ENCODE results near the gene TECPR1. TPM values are rescaled to one million over a fixed set of nuclear protein-coding genes. Genes with fewer than 3 reads are reported as not detected.

TECPR1 gene
- total RNA-seq, 2 donors from 2014 or later = 31.4 to 62.7 TPM

DNA sequence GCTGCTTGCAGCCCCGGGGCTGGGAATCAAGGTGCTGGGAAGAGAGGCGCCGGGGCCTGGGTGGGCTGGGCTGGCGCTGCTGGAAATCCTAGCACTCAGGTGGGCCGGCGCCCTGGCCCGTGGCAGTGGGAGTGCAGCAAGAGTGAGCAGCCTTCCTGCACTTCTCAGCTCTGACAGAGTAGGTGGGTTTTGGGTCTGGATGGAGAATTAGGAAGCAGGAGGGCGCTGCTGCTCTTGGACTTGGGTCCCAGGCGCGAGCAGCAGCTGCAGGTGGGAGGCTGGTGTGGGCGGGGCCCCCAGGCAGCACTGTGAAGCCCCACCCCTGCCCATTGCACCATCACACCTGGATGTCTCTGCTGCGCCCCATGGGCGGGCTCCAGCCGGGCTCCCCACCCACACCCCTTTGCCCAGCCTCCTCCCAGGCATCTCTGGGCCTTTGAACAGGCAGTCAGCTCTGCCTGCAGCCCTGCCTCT lies 35.5 kb upstream of the TECPR1 start:
- H3K27ac ChIP-seq = peak overlapping the region; percentile 93 to 99
- H3K36me3 ChIP-seq = peaks cover under 1 to 8% of the 10 kb centered on the region in 2 donors
- H3K4me1 ChIP-seq (replicated peaks) = peaks cover 36% of the 10 kb centered on the region
- no peak overlapping the region for H3K4me3 ChIP-seq
- intact Hi-C loops (cut with DNase I) = loop anchor here (5.0 kb wide), 2 partner anchors 35 to 115 kb away; partner anchors contain the start of genes BAIAP2L1 and TECPR1
- TF ChIP-seq POLR2AphosphoS5 (IDR thresholded peaks at IDR 0.05) (peak; percentile 9), POLR2A (IDR thresholded peaks at IDR 0.05) (no peak)
- DNase-seq (ENCODE audit: low spot score) = peak; percentile 66
- WGBS = 57% methylated on average over 12 of the region's 14 CpGs
- H3K9me3 ChIP-seq = no peaks in the 10 kb centered on the region
- no peaks in the 10 kb centered on the region for H3K27me3 ChIP-seq (replicated peaks; ENCODE audit: insufficient read depth)

DNA sequence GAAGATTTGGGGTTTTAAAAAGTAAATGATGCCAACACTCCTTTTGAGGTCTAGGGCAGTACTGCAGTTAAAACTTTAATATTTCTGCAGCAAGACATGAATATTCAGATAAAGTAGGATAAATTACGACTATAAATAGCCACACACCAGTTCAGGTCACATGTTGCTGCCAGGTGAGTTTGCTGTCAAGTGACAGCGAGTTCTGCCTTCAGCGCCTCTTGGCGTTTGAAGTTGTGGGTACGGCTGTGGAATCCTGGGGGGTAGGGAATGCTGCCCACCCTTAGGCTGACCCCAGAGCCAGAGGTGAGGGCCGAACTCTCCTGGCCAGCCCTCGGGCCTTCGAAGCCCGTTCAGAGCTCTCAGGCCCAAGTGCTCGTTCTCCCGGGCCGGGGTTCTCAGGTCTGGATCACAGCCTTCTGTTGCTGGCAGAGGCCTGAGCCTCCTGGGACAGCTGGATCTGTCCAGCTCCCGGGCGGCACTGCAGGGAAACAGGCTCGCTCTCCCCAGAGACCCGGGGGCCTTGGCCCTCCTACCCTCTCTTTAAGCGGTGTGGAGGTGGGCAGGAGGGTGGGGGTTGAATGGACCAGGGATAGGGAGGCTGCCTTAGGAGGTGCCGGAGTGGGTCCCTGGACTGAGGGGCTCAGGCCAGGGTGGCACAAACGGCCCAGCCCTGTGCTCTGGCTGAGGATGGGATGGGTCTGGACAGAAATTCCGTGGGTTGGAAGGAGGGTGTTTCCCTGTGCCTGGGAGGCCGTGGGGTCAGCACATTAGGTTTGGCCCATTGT lies 34.9 kb upstream of the TECPR1 start:
- intact Hi-C loops (cut with DNase I) = loop anchor here (5.0 kb wide), 2 partner anchors 35 to 115 kb away; partner anchors contain the start of genes BAIAP2L1 and TECPR1
- no peaks in the 10 kb centered on the region for H3K27me3 ChIP-seq (replicated peaks; ENCODE audit: insufficient read depth)
- peak overlapping the region; percentile 93 to 99 for H3K27ac ChIP-seq
- WGBS = 50% methylated on average over 21 of the region's 21 CpGs
- no peak overlapping the region for H3K4me3 ChIP-seq
- TF ChIP-seq POLR2A (IDR thresholded peaks at IDR 0.05) = no peak
- no peak for TF ChIP-seq POLR2AphosphoS5 (IDR thresholded peaks at IDR 0.05)
- TF ChIP-seq, protein P1, sequence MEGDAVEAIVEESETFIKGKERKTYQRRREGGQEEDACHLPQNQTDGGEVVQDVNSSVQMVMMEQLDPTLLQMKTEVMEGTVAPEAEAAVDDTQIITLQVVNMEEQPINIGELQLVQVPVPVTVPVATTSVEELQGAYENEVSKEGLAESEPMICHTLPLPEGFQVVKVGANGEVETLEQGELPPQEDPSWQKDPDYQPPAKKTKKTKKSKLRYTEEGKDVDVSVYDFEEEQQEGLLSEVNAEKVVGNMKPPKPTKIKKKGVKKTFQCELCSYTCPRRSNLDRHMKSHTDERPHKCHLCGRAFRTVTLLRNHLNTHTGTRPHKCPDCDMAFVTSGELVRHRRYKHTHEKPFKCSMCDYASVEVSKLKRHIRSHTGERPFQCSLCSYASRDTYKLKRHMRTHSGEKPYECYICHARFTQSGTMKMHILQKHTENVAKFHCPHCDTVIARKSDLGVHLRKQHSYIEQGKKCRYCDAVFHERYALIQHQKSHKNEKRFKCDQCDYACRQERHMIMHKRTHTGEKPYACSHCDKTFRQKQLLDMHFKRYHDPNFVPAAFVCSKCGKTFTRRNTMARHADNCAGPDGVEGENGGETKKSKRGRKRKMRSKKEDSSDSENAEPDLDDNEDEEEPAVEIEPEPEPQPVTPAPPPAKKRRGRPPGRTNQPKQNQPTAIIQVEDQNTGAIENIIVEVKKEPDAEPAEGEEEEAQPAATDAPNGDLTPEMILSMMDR (IDR thresholded peaks at IDR 0.05) = no peak
- DNase-seq (ENCODE audit: low spot score) = no peak
- no peaks in the 10 kb centered on the region for H3K9me3 ChIP-seq
- peaks cover 36% of the 10 kb centered on the region for H3K4me1 ChIP-seq (replicated peaks)
- H3K36me3 ChIP-seq = peaks cover 0 to 2% of the 10 kb centered on the region in 2 donors

DNA sequence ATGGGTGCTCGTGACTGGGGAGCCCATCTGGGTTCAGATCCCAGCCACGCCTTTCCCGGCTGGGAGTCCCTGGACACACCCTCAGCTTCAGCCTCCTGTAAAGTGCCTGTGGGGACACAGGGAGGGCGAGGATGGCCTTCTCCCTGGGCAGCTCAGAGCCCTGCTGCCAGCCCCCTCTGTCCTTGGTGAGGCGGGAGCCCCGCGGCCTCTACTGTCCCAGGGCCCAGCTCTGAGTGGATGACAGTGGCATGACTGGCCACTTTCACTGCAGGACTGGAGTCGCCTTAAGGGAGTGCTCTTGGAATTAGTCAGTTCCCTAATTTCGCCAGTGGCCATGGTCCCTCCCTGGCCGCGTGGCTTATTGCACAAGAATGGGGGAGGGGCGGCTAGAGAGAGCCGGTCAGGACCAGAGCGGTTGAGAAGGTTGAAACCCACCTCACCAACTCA lies 34.1 kb upstream of the TECPR1 start:
- TF ChIP-seq POLR2AphosphoS5 (IDR thresholded peaks at IDR 0.05) = peak; percentile 7
- TF ChIP-seq, protein P1 (IDR thresholded peaks at IDR 0.05) = no peak
- H3K36me3 ChIP-seq = no peaks in the 10 kb centered on the region
- no peaks in the 10 kb centered on the region for H3K9me3 ChIP-seq
- no peaks in the 10 kb centered on the region for H3K27me3 ChIP-seq (replicated peaks; ENCODE audit: insufficient read depth)
- H3K4me3 ChIP-seq = peak overlapping the region in 1 of 2 donors; percentile 99
- DNase-seq (ENCODE audit: low spot score) = no peak
- peaks cover 36% of the 10 kb centered on the region for H3K4me1 ChIP-seq (replicated peaks)
- peak overlapping the region; percentile 93 to 99 for H3K27ac ChIP-seq
- intact Hi-C loops (cut with DNase I) = loop anchor here (5.0 kb wide), 2 partner anchors 34 to 116 kb away; partner anchors contain the start of genes BAIAP2L1 and TECPR1
- WGBS = 61% methylated on average over 14 of the region's 14 CpGs

DNA sequence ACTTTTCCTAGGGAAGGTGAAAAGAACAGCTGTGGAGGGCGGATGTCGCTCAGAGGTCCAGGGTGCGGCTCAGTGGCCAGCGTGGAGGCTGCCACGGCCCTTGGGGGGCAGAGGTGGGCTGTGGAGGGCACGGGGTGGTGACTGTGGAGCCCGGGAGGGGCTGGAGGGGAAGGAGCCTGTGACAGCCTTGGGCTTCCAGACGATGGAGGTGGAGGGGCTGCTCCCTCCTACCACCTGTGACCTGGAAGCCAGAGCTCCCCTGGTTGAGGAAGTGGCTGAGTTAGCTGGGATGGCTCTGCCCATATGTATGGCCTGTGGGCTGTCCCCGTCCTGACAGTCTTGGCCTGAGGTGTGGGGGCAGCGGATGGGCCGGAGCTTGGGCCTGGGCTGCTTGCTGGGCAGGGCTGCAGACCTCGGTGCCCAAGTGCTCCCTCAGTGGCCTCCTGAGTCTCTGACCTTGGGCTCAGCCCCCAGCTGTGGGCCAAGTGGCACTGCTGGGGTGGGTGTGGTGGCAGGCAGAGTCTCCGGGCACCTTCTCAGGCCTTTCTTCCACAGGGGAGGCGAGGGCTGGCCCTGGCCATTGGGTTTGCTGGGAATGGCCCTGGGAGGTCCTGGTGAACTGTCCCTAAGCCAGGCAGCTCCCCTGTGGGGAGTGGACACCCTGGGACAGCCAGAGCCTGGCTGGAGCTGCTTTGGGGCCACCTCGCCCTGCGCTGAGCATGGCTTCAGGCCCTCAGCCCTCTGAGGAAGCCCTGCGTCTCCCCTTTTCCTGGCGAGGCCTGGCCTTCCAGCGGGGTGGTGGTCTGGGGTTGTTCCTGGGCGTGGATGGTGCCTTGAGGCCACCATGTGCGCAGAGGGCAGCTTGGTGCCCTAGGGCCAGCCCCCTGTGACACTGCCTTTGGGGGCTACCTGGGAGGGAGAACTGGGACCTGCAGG lies 33.4 kb upstream of the TECPR1 start:
- no peak for TF ChIP-seq POLR2AphosphoS5 (IDR thresholded peaks at IDR 0.05)
- TF ChIP-seq, protein P1 (IDR thresholded peaks at IDR 0.05) = no peak
- TF ChIP-seq POLR2A (IDR thresholded peaks at IDR 0.05) = no peak
- DNase-seq (ENCODE audit: low spot score) = no peak
- H3K27me3 ChIP-seq (replicated peaks; ENCODE audit: insufficient read depth) = no peaks in the 10 kb centered on the region
- no peaks in the 10 kb centered on the region for H3K36me3 ChIP-seq
- peak overlapping the region; percentile 93 to 99 for H3K27ac ChIP-seq
- 77% methylated on average over 17 of the region's 21 CpGs for WGBS
- intact Hi-C loops (cut with DNase I) = loop anchor here (5.0 kb wide), 2 partner anchors 33 to 117 kb away; partner anchors contain the start of genes BAIAP2L1 and TECPR1
- H3K4me3 ChIP-seq = peak overlapping the region in 1 of 2 donors; percentile 99
- no peaks in the 10 kb centered on the region for H3K9me3 ChIP-seq
- H3K4me1 ChIP-seq (replicated peaks) = peaks cover 36% of the 10 kb centered on the region
